H4 (cell line): ENCODE data around the gene TBX1. TPM values are rescaled to one million over a fixed set of nuclear protein-coding genes. Genes with fewer than 3 reads are reported as not detected.

Source experiments
- DNase-seq: peaks from one replicate; pipeline ENCODE4 v3.0.0-alpha.2; 2015; ENCODE audit warnings: low spot score
- total RNA-seq: library from RNA; depleted of rRNA; stranded (reverse); fragments of >200 nt; shearing (Covaris generic); gene quantifications from 2 replicates; pipeline ENCODE4 v1.2.3, GENCODE V29; 2014; rRNA removed

TBX1 gene
- total RNA-seq, 1 experiment from 2014 or later = not detected

- DNase-seq = no peak
Observed at GRCh38 chr22:19811211-19811621, 50.6 kb downstream of the TBX1 start.

GRCh38 chr22:19811811-19812771 lies 51.5 kb downstream of the TBX1 start:
- no peak for DNase-seq

GRCh38 chr22:19812910-19813309 lies 52.3 kb downstream of the TBX1 start:
- DNase-seq = no peak

- DNase-seq = no peak
Observed at GRCh38 chr22:19814428-19814827, 53.9 kb downstream of the TBX1 start.

GRCh38 chr22:19815093-19815822 lies 54.7 kb downstream of the TBX1 start:
- no peak for DNase-seq

GRCh38 chr22:19815823-19816290 lies 55.3 kb downstream of the TBX1 start:
- no peak for DNase-seq

- DNase-seq = no peak
Observed at GRCh38 chr22:19816372-19817119, 56.0 kb downstream of the TBX1 start.

Other genes with a start within 250 kb of the TBX1 start
- not detected in 2 replicates for gene CLDN5, start 236.4 kb upstream of the TBX1 start, total RNA-seq
- 10.9 and 15.8 TPM in 2 replicates for gene SEPTIN5, start 46.3 kb upstream of the TBX1 start, total RNA-seq
- 0.06 and 1.3 TPM in 2 replicates for gene GP1BB, start 37.2 kb upstream of the TBX1 start, total RNA-seq
- 5.7 and 12.4 TPM in 2 replicates for gene GNB1L, start 94.1 kb downstream of the TBX1 start, total RNA-seq
- gene RTL10, start 94.1 kb downstream of the TBX1 start, total RNA-seq = 2.3 and 2.6 TPM in 2 replicates
- gene COMT, start 181.0 kb downstream of the TBX1 start, total RNA-seq = 111 and 112 TPM in 2 replicates
- gene TXNRD2, start 181.0 kb downstream of the TBX1 start, total RNA-seq = 7.5 and 9.1 TPM in 2 replicates